HCT116 (cell line): ENCODE results near the gene ITM2B.

Experiments used
- EZH2phosphoT487 ChIP-seq: fragments of 200-600 bp; IDR thresholded peaks from 2 replicates; pipeline ENCODE4 v1.6.1; 2018; ENCODE audit warnings: antibody characterized with exemption, borderline replicate concordance
- MAX ChIP-seq: IDR thresholded peaks from 2 replicates; pipeline ENCODE4 v1.6.1; 2012
- SIN3A ChIP-seq: IDR thresholded peaks from 2 replicates; pipeline ENCODE4 v1.6.1; 2012; ENCODE audit warnings: low read depth
- TCF7L2 ChIP-seq: IDR thresholded peaks from 2 replicates; pipeline ENCODE4 v1.7.0; 2011; ENCODE audit warnings: borderline replicate concordance, inconsistent platforms; ENCODE audit not compliant: insufficient read depth, insufficient read length; ENCODE audit errors: extremely low read depth
- TF ChIP-seq, protein P1 (sequence below), 3 experiments: fragments of 200-600 bp in 1 of 3; sonication (generic) in 1 of 3; IDR thresholded peaks in 2 of 3; conservative IDR thresholded peaks in 1 of 3; 2 replicates each; pipeline ENCODE4 v1.5.1; 2012 to 2017; ENCODE audit warnings: low read depth in 2 of 3, low read length in 2 of 3, antibody characterized with exemption in 1 of 3, borderline replicate concordance in 1 of 3, control low read depth in 1 of 3, mild to moderate bottlenecking in 1 of 3, mixed read lengths in 1 of 3, mixed run types in 1 of 3, moderate library complexity in 1 of 3; ENCODE audit not compliant: insufficient read depth in 1 of 3

- TF ChIP-seq EZH2phosphoT487 = no peak
- no peak for TF ChIP-seq TCF7L2
- TF ChIP-seq, protein P1, sequence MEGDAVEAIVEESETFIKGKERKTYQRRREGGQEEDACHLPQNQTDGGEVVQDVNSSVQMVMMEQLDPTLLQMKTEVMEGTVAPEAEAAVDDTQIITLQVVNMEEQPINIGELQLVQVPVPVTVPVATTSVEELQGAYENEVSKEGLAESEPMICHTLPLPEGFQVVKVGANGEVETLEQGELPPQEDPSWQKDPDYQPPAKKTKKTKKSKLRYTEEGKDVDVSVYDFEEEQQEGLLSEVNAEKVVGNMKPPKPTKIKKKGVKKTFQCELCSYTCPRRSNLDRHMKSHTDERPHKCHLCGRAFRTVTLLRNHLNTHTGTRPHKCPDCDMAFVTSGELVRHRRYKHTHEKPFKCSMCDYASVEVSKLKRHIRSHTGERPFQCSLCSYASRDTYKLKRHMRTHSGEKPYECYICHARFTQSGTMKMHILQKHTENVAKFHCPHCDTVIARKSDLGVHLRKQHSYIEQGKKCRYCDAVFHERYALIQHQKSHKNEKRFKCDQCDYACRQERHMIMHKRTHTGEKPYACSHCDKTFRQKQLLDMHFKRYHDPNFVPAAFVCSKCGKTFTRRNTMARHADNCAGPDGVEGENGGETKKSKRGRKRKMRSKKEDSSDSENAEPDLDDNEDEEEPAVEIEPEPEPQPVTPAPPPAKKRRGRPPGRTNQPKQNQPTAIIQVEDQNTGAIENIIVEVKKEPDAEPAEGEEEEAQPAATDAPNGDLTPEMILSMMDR (IDR thresholded peaks at IDR 0.05 in 2 of 3, conservative IDR thresholded peaks at IDR 0.05 in 1 of 3; ENCODE audit: borderline replicate concordance in 1 of 3, insufficient read depth in 1 of 3, low read depth in 2 of 3, low read length in 2 of 3) = no peak
- TF ChIP-seq MAX = no peak
- no peak for TF ChIP-seq SIN3A
Measured at GRCh38 chr13:48186722-48187121, 46.3 kb upstream of the ITM2B start.
